Measurements from ENCODE around the gene USP2. TPM values are rescaled to one million over a fixed set of nuclear protein-coding genes. Genes with fewer than 3 reads are reported as not detected.
A peak's percentile ranks its signal among the peaks of the same experiment; 100 is the strongest.

Gene USP2
- total RNA-seq, 4 donors from 2014 or later = 2.5 to 61.8 (median 32.2) TPM

GRCh38 chr11:119361941-119362725 is 19.4 kb downstream of the USP2 start:
- peaks cover 0 to 42% (median 9%) of the 10 kb centered on the region in 4 donors for H3K4me1 ChIP-seq
- peak in 2 of 3 donors; percentile 19 to 40 for DNase-seq
- peaks cover 0 to 19% (median 0%) of the 10 kb centered on the region in 3 donors for H3K36me3 ChIP-seq
- H3K4me3 ChIP-seq = peak overlapping the region in 3 of 4 donors; percentile 46 to 75 (median 61)
- peak overlapping the region in 3 of 4 donors; percentile 78 to 97 (median 96) for H3K27ac ChIP-seq
- TF ChIP-seq POLR2A (IDR thresholded peaks at IDR 0.05) = no peak
- TF ChIP-seq CTCF (IDR thresholded peaks at IDR 0.05) = no peak
- H3K9me3 ChIP-seq = no peaks in the 10 kb centered on the region
- no peaks in the 10 kb centered on the region for H3K27me3 ChIP-seq

GRCh38 chr11:119361056-119361787 is 20.3 kb downstream of the USP2 start:
- Histone ChIP-seq H3K27ac (peak overlapping the region in 3 of 4 donors; percentile 18 to 97 (median 96)), H3K9me3 (no peaks in the 10 kb centered on the region), H3K4me3 (peak overlapping the region in 2 of 4 donors; percentile 61 to 75), H3K36me3 (peaks cover 0 to 19% (median 0%) of the 10 kb centered on the region in 3 donors), H3K4me1 (peaks cover 0 to 41% (median 7%) of the 10 kb centered on the region in 4 donors), H3K27me3 (no peaks in the 10 kb centered on the region)
- TF ChIP-seq POLR2A (IDR thresholded peaks at IDR 0.05) (peak in 1 of 2 donors; percentile 39), CTCF (IDR thresholded peaks at IDR 0.05) (peak in 1 of 6 experiments; percentile 7)
- DNase-seq = peak in 1 of 3 donors; percentile 60

- H3K9me3 ChIP-seq = no peaks in the 10 kb centered on the region
- no peak for TF ChIP-seq POLR2A (IDR thresholded peaks at IDR 0.05)
- TF ChIP-seq CTCF (IDR thresholded peaks at IDR 0.05) = no peak
- DNase-seq = peak in 1 of 3 donors; percentile 29
- no peak overlapping the region for H3K4me3 ChIP-seq
- H3K4me1 ChIP-seq = peaks cover 0 to 36% (median 9%) of the 10 kb centered on the region in 4 donors
- H3K36me3 ChIP-seq = peaks cover 0 to 19% (median 0%) of the 10 kb centered on the region in 3 donors
- no peak overlapping the region for H3K27ac ChIP-seq
- H3K27me3 ChIP-seq = no peaks in the 10 kb centered on the region
Measured at GRCh38 chr11:119359365-119360214, 21.9 kb downstream of the USP2 start.

- H3K27me3 ChIP-seq = no peaks in the 10 kb centered on the region
- peak overlapping the region; percentile 38 to 63 (median 52) for H3K4me3 ChIP-seq
- peaks cover 0 to 19% (median 0%) of the 10 kb centered on the region in 3 donors for H3K36me3 ChIP-seq
- TF ChIP-seq POLR2A (IDR thresholded peaks at IDR 0.05) (no peak), CTCF (IDR thresholded peaks at IDR 0.05) (no peak)
- peaks cover 0 to 41% (median 4%) of the 10 kb centered on the region in 4 donors for H3K4me1 ChIP-seq
- DNase-seq = no peak
- H3K27ac ChIP-seq = peak overlapping the region; percentile 5 to 74 (median 39)
- no peaks in the 10 kb centered on the region for H3K9me3 ChIP-seq
Measured at GRCh38 chr11:119357074-119357473, 24.4 kb downstream of the USP2 start.
